ENCODE data around the gene PTPRG. TPM values are rescaled to one million over a fixed set of nuclear protein-coding genes. Genes with fewer than 3 reads are reported as not detected.

The PTPRG gene
- total RNA-seq, 1 donor from 2014 or later = 44.3 TPM

DNA sequence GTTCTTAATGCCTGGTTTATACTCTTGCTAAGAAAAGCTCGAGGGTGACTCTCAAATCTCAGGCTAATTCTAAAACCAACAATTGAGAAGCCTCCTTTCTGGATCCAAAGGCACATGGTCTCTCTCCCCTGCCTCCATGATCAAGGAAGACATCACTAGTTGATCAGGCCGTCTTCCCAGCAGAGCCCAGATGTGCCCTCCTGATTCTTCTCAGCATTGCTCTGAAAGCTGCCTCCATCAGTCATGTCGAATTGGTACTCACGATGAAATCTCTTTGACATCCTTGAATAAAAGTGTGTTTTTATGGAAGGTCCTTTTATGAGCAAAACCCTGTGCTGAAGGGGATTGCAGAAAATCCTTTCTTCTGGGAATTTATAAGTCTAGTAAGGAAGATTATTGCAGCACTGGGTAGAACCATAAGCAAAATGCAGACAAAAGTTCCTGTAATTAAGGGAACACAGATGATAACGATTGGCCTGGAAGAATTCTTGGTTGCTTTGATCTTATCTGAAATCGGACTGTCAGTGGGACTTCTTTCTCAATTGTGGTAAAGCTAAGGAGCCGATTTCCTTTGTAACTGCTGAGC is 345.9 kb downstream of the PTPRG start:
- no peaks in the 10 kb centered on the region for H3K9me3 Mint-ChIP-seq (ENCODE audit: low read depth)
- DNase-seq (ENCODE audit: low spot score, unreplicated experiment) = no peak
- TF ChIP-seq, protein P1, sequence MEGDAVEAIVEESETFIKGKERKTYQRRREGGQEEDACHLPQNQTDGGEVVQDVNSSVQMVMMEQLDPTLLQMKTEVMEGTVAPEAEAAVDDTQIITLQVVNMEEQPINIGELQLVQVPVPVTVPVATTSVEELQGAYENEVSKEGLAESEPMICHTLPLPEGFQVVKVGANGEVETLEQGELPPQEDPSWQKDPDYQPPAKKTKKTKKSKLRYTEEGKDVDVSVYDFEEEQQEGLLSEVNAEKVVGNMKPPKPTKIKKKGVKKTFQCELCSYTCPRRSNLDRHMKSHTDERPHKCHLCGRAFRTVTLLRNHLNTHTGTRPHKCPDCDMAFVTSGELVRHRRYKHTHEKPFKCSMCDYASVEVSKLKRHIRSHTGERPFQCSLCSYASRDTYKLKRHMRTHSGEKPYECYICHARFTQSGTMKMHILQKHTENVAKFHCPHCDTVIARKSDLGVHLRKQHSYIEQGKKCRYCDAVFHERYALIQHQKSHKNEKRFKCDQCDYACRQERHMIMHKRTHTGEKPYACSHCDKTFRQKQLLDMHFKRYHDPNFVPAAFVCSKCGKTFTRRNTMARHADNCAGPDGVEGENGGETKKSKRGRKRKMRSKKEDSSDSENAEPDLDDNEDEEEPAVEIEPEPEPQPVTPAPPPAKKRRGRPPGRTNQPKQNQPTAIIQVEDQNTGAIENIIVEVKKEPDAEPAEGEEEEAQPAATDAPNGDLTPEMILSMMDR (IDR thresholded peaks at IDR 0.05; ENCODE audit: unreplicated experiment) = no peak
- no peak overlapping the region for H3K4me3 Mint-ChIP-seq (ENCODE audit: low read depth)
- H3K27me3 Mint-ChIP-seq = no peaks in the 10 kb centered on the region
- no peaks in the 10 kb centered on the region for H3K4me1 Mint-ChIP-seq (ENCODE audit: low read depth)
- no peak overlapping the region for H3K27ac Mint-ChIP-seq
- no peaks in the 10 kb centered on the region for H3K36me3 Mint-ChIP-seq (ENCODE audit: insufficient read depth)

DNA sequence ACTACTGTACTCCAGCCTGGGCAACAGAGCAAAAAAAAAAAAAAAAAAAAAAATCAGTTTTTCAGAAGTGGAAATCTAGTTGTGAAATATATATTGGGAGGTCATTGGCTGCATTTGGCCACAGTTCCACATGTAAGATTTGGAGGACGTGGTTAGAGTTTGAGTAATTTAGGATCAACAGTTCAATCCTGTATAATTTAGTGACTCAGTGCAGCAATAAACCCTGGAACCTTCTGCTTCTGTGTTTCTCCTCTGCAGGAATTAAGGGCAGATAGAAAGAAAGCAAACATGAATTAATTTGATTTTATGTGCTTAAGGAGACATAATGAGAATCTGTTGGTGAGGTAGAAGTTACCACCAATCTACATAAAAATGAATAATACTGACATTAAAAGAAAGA is 347.0 kb downstream of the PTPRG start:
- DNase-seq (ENCODE audit: low spot score, unreplicated experiment) = no peak
- H3K4me3 Mint-ChIP-seq (ENCODE audit: low read depth) = no peak overlapping the region
- no peaks in the 10 kb centered on the region for H3K27me3 Mint-ChIP-seq
- no peak overlapping the region for H3K27ac Mint-ChIP-seq
- no peaks in the 10 kb centered on the region for H3K9me3 Mint-ChIP-seq (ENCODE audit: low read depth)
- no peaks in the 10 kb centered on the region for H3K36me3 Mint-ChIP-seq (ENCODE audit: insufficient read depth)
- no peaks in the 10 kb centered on the region for H3K4me1 Mint-ChIP-seq (ENCODE audit: low read depth)
- TF ChIP-seq, protein P1 (IDR thresholded peaks at IDR 0.05; ENCODE audit: unreplicated experiment) = no peak

DNA sequence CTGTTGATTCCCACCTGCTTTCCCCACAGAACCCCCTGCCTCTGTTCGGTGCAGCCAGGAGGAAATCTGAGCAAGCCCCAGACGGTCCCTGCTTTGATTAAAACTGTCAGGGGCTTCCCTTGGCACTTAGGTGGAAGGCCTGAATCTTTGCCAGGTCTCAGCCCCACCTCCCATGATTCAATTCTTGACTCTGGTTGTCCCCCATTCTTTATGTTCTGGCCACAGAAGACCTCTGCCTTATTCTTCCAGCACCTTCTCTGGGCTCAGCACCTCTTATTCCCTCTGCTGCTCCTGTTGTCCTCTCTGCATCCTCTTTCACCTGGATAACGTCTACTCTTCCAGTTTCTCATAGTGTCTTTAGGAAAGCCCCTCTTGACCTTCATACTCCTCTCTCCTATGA is 349.4 kb downstream of the PTPRG start:
- TF ChIP-seq, protein P1 (IDR thresholded peaks at IDR 0.05; ENCODE audit: unreplicated experiment) = no peak
- DNase-seq (ENCODE audit: low spot score, unreplicated experiment) = no peak
- H3K36me3 Mint-ChIP-seq (ENCODE audit: insufficient read depth) = no peaks in the 10 kb centered on the region
- no peak overlapping the region for H3K27ac Mint-ChIP-seq
- no peaks in the 10 kb centered on the region for H3K9me3 Mint-ChIP-seq (ENCODE audit: low read depth)
- no peaks in the 10 kb centered on the region for H3K27me3 Mint-ChIP-seq
- H3K4me3 Mint-ChIP-seq (ENCODE audit: low read depth) = no peak overlapping the region
- H3K4me1 Mint-ChIP-seq (ENCODE audit: low read depth) = peaks cover 1% of the 10 kb centered on the region

DNA sequence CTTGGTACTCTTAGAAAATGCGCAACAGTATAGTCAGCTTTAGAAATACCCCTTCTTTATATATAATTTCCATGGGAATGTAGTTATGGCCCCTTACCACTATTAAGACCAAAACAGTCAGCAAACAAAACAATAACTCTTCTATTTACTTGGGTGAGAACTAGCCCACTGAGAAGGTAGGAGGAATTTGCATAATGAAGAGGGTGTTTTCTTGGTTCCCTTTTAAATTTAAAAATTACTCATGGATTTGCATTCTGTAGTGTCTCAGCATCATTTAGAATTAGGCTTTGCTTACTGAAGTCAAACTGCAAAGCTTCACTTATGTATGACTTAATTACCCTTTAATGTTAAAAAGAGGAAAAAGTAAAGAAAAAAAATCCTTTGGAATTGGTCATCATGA is 350.8 kb downstream of the PTPRG start:
- no peak for DNase-seq (ENCODE audit: low spot score, unreplicated experiment)
- Mint-ChIP-seq H3K36me3 (ENCODE audit: insufficient read depth) (no peaks in the 10 kb centered on the region), H3K27me3 (no peaks in the 10 kb centered on the region), H3K4me1 (ENCODE audit: low read depth) (peaks cover 1% of the 10 kb centered on the region), H3K27ac (no peak overlapping the region), H3K9me3 (ENCODE audit: low read depth) (no peaks in the 10 kb centered on the region), H3K4me3 (ENCODE audit: low read depth) (no peak overlapping the region)
- TF ChIP-seq, protein P1 (IDR thresholded peaks at IDR 0.05; ENCODE audit: unreplicated experiment) = no peak

DNA sequence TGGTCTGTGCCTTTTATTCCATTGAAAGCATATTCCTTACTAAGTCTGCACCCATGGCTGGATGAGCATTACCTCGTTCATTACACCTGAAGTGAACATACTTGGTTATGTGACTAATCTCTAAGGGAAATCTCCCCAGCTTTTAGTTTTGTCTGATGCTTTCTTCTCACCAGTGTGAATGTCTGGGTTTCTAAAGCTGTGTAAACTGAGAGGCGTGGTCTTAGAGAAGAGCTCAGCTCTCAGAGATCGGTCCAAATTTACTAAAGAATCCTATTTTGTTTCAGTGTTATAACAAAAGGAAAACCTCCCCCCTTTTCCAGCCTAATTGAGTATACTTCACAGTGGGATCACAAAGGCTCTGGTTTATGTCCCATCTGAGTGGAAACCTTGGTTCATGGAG is 352.3 kb downstream of the PTPRG start:
- Mint-ChIP-seq H3K36me3 (ENCODE audit: insufficient read depth) (no peaks in the 10 kb centered on the region), H3K27ac (no peak overlapping the region), H3K27me3 (no peaks in the 10 kb centered on the region), H3K4me1 (ENCODE audit: low read depth) (peaks cover 8% of the 10 kb centered on the region), H3K4me3 (ENCODE audit: low read depth) (no peak overlapping the region), H3K9me3 (ENCODE audit: low read depth) (no peaks in the 10 kb centered on the region)
- TF ChIP-seq, protein P1 (IDR thresholded peaks at IDR 0.05; ENCODE audit: unreplicated experiment) = no peak
- DNase-seq (ENCODE audit: low spot score, unreplicated experiment) = no peak
